Body of pancreas (tissue), 4 donors: ENCODE data around the gene PPP2R5E. TPM values are rescaled to one million over a fixed set of nuclear protein-coding genes. Genes with fewer than 3 reads are reported as not detected.

Experiments used
- ATAC-seq: fragments of 150-250 bp; one replicate; pipeline ENCODE4 v1.9.1; 2016
- DNase-seq, 4 donors: peaks; one replicate each; pipeline ENCODE4 v3.0.0-alpha.2; 2019
- H3K27ac ChIP-seq, 4 donors: fragments of 200-600 bp; sonication (generic); 1 replicate in 3 of 4; 2 replicates in 1 of 4; pipeline versions ENCODE4 v1.5.1 to v1.6.1; 2016 to 2019; ENCODE audit warnings: mild to moderate bottlenecking in 1 of 4, mixed read lengths in 1 of 4, moderate library complexity in 1 of 4
- H3K27me3 ChIP-seq, 2 donors: fragments of 200-600 bp; sonication (generic); one replicate each; pipeline ENCODE4 v1.6.0; 2016; ENCODE audit warnings: mild to moderate bottlenecking in 1 of 2
- H3K36me3 ChIP-seq, 2 donors: fragments of 200-600 bp; sonication (generic); replicated peaks in 1 of 2; 2 replicates each; pipeline ENCODE4 v1.5.1; 2016; ENCODE audit warnings: low read depth in 2 of 2; ENCODE audit not compliant: insufficient read depth in 1 of 2
- H3K4me1 ChIP-seq: fragments of 200-600 bp; sonication (generic); one replicate; pipeline ENCODE4 v1.6.0; 2016
- H3K4me3 ChIP-seq, 2 donors: fragments of 200-600 bp; sonication (generic); 1 replicate in 1 of 2; 2 replicates in 1 of 2; pipeline ENCODE4 v1.5.1; 2016 to 2019
- H3K9me3 ChIP-seq, 3 donors: fragments of 200-600 bp; sonication (generic); 1 replicate in 2 of 3; 2 replicates in 1 of 3; pipeline ENCODE4 v1.5.1; 2016
- POLR2A ChIP-seq, 3 donors: fragments of 450-650 bp; IDR thresholded peaks; one replicate each; pipeline ENCODE4 v1.6.1; 2016; ENCODE audit warnings: antibody characterized with exemption in 3 of 3, mild to moderate bottlenecking in 2 of 3
- WGBS, 2 donors: methylation state at CpG; one replicate each; pipeline ENCODE4 v1.1.5; 2017; 5-methylcytosine and 5-hydroxymethylcytosine counted together
- intact Hi-C: fragments of 100-400 bp; cut with DNase I; formaldehyde crosslinking; loops from one replicate; pipeline ENCODE4 v1.15.1; 2023
- total RNA-seq, 2 donors: library from RNA; depleted of rRNA; stranded (reverse); fragments of >200 nt; gene quantifications; one replicate each; pipeline ENCODE4 v1.1.0, GENCODE V29; 2016
- TF ChIP-seq, protein P1 (sequence below), 7 experiments: fragments of 450-650 bp in 4 of 7; fragments of 200-600 bp in 3 of 7; sonication (generic) in 3 of 7; IDR thresholded peaks; one replicate each; pipeline ENCODE4 v1.5.1; 2016 to 2019; ENCODE audit warnings: antibody characterized with exemption in 7 of 7

The PPP2R5E gene
- total RNA-seq, 2 donors from 2014 or later: 9.2 to 12.5 TPM

DNA sequence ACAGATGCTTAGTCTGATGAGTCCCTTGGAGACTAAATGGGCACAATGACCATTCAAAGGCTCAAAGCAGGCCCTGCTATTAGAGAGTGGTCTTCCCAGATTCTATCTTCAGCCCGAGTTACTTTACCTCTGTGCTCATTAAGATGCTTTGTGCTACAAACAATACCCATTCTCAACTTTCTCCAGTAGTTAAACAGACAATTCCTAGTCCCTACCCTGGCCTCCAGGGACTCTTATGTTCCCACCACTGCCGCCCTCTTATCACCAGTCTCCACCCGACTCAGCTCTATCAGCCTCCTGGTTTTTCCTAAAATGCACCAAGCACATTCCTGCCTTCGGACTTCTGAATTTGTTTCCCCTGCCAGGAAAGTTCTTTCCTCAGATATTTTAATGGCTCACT, 198.8 kb downstream of the PPP2R5E start:
- TF ChIP-seq POLR2A (IDR thresholded peaks at IDR 0.05): no peak
- TF ChIP-seq, protein P1, sequence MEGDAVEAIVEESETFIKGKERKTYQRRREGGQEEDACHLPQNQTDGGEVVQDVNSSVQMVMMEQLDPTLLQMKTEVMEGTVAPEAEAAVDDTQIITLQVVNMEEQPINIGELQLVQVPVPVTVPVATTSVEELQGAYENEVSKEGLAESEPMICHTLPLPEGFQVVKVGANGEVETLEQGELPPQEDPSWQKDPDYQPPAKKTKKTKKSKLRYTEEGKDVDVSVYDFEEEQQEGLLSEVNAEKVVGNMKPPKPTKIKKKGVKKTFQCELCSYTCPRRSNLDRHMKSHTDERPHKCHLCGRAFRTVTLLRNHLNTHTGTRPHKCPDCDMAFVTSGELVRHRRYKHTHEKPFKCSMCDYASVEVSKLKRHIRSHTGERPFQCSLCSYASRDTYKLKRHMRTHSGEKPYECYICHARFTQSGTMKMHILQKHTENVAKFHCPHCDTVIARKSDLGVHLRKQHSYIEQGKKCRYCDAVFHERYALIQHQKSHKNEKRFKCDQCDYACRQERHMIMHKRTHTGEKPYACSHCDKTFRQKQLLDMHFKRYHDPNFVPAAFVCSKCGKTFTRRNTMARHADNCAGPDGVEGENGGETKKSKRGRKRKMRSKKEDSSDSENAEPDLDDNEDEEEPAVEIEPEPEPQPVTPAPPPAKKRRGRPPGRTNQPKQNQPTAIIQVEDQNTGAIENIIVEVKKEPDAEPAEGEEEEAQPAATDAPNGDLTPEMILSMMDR (IDR thresholded peaks at IDR 0.05): no peak
- H3K36me3 ChIP-seq: no peaks in the 10 kb centered on the region
- intact Hi-C loops: no loop called here
- DNase-seq: no peak
- no peak overlapping the region for H3K4me3 ChIP-seq
- no peaks in the 10 kb centered on the region for H3K27me3 ChIP-seq
- H3K4me1 ChIP-seq: no peaks in the 10 kb centered on the region
- ATAC-seq: no peak
- no peaks in the 10 kb centered on the region for H3K9me3 ChIP-seq
- no peak overlapping the region for H3K27ac ChIP-seq
- WGBS, 2 donors: 59 to 61% methylated on average over 4 of the region's 4 CpGs

DNA sequence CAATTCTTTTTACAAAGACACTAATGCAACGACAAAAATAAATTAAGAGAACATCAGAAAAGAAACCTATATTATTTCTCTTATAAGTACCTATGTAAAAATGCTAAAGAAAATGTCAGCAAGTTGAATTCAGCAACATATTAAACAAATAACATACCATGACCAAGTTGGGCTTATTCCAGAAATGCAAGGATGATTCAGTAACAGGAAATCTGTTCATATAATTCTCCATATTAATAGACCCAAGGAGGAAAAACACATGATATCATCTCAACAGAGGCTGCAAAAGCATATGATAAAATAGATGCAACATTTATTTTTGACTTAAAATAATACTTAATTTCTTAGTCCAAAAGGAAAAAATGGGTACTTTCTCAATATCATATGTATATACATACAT, 199.3 kb downstream of the PPP2R5E start:
- intact Hi-C loops: no loop called here
- no peaks in the 10 kb centered on the region for H3K36me3 ChIP-seq
- 85 to 91% methylated on average over 1 of the region's 1 CpG for WGBS, 2 donors
- no peaks in the 10 kb centered on the region for H3K27me3 ChIP-seq
- ATAC-seq (no peak), DNase-seq (no peak)
- no peak overlapping the region for H3K4me3 ChIP-seq
- TF ChIP-seq POLR2A (IDR thresholded peaks at IDR 0.05): no peak
- TF ChIP-seq, protein P1 (IDR thresholded peaks at IDR 0.05): no peak
- no peaks in the 10 kb centered on the region for H3K4me1 ChIP-seq
- H3K27ac ChIP-seq: no peak overlapping the region
- no peaks in the 10 kb centered on the region for H3K9me3 ChIP-seq

DNA sequence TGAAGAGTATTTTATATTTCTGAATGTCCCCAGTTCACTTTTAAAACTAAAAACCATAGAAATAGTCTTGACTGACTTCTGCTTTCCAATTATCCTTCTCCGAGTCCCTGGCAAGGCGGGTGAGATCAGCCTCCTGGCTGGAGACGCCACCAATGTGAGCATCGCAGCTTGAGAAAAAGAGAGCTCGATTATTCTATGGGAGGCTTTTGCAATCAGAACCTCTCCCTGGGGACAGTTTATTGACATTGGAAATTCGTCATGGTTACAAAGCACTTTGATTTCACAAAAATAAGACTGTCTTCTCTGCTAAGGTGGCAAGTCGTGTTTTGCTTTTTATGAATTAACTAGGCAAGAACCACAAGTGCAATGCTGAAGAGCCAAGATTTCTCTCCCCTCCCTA, 200.8 kb downstream of the PPP2R5E start:
- DNase-seq (no peak), ATAC-seq (no peak)
- Histone ChIP-seq H3K4me1 (no peaks in the 10 kb centered on the region), H3K27ac (no peak overlapping the region), H3K27me3 (no peaks in the 10 kb centered on the region), H3K36me3 (no peaks in the 10 kb centered on the region), H3K9me3 (no peaks in the 10 kb centered on the region), H3K4me3 (no peak overlapping the region)
- TF ChIP-seq, protein P1 (IDR thresholded peaks at IDR 0.05): no peak
- TF ChIP-seq POLR2A (IDR thresholded peaks at IDR 0.05): no peak
- intact Hi-C loops: no loop called here
- 44 to 48% methylated on average over 7 of the region's 7 CpGs for WGBS, 2 donors

DNA sequence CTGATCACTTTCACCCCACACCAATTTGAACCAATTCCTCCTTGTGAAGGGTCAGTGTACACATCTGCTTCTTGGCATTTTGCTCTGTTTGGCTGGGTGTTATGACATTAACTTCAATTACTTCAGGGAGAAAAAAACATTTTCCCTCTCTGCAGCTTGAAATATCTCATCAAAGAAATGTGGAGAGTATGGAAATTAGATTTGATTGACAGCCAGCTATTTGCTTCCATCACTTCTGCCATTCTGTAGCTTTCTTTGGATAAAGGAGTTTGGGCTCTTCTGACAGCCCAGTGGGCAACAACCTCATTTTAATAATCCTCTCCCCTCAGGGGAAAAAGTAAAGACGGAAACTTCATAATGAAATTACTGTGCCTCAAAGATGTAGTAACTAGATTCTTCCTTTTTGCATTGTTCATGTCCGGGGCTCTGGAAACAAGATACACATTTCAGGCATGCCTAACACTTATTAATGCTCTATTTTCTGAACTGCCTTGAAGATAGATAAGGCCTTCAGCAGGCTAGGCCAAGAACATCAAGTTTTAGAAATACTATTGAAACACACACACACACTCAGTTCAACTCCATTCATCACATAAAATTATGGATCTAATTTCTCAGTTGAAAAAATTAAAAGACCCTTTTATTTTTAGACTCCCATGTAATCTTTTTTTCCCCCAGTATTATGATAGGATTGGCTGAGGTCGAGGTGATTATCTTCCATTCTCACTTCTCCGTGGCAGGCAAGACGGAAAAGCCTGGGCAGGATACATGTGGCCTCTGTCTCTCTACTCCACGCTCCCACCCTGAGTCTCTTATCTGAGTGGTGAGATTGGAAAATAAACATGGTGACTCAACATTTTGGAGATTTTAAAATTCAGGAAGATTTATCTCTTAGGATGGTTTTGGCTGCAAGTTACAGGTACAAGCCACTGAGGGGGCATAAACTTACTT, 214.1 kb downstream of the PPP2R5E start:
- Histone ChIP-seq H3K4me1 (no peaks in the 10 kb centered on the region), H3K4me3 (no peak overlapping the region), H3K9me3 (no peaks in the 10 kb centered on the region), H3K27ac (no peak overlapping the region), H3K27me3 (no peaks in the 10 kb centered on the region), H3K36me3 (no peaks in the 10 kb centered on the region)
- DNase-seq (no peak), ATAC-seq (no peak)
- WGBS, 2 donors: 64 to 67% methylated on average over 6 of the region's 6 CpGs
- no peak for TF ChIP-seq POLR2A (IDR thresholded peaks at IDR 0.05)
- TF ChIP-seq, protein P1 (IDR thresholded peaks at IDR 0.05): no peak
- intact Hi-C loops: no loop called here

DNA sequence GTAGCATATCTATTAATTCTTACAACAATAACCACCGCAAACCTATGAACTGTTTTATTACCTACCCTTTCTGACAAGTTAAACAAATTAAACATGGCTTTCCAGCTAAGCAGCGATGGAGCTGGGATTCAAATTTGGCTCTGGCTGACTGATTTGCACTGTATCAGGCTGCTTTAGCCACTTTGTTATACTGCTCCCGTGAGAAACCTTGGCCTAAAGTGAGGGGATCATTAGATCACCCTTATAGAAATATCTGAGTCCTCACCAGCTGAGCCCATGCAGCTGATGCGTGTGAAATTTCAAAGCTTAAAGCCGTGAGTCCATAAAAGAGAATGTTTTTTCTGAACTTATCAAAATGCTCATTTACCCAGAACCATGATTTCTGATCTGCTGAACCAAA, 216.3 kb downstream of the PPP2R5E start:
- Histone ChIP-seq H3K4me3 (no peak overlapping the region), H3K36me3 (no peaks in the 10 kb centered on the region), H3K9me3 (no peaks in the 10 kb centered on the region), H3K27me3 (no peaks in the 10 kb centered on the region), H3K27ac (no peak overlapping the region), H3K4me1 (no peaks in the 10 kb centered on the region)
- 84 to 88% methylated on average over 5 of the region's 5 CpGs for WGBS, 2 donors
- no peak for TF ChIP-seq POLR2A (IDR thresholded peaks at IDR 0.05)
- TF ChIP-seq, protein P1 (IDR thresholded peaks at IDR 0.05): no peak
- DNase-seq: no peak
- intact Hi-C loops: no loop called here
- no peak for ATAC-seq
